Measurements from ENCODE around the gene CCDC91.

CCDC91 gene

DNA sequence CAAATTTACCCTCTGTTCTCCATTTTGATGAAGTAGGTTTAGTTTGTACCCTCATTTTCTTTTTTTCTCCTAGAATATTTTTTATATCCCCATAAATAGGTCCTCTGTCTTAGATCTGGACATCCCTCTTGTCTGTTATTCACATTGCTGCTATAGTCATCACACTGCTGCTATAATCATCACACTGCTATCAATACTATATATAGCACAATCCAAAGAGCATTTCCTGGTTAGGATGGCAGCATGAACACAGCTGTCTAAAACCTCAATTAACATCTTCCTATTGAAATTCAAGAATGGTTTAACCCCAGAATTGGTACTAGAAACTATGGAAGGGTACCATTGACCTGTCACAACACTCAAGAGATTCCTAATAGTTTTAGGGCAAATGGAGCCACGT, 27.6 kb upstream of the CCDC91 start:
- Histone ChIP-seq H3K36me3 (ENCODE audit: control insufficient read depth in 5 of 5, insufficient read depth in 5 of 5, low read length in 5 of 5) (no peaks in the 10 kb centered on the region), H3K9me3 (ENCODE audit: control insufficient read depth in 5 of 5, low read length in 5 of 5) (no peaks in the 10 kb centered on the region), H3K27me3 (ENCODE audit: control insufficient read depth in 5 of 5, insufficient read depth in 4 of 5, low read length in 5 of 5) (no peaks in the 10 kb centered on the region), H3K27ac (ENCODE audit: low read depth, low read length) (no peak overlapping the region), H3K9ac (ENCODE audit: low read length in 5 of 5) (no peak overlapping the region), H3K4me3 (ENCODE audit: low read depth in 1 of 5, low read length in 5 of 5) (no peak overlapping the region), H3K4me1 (ENCODE audit: control insufficient read depth in 5 of 5, insufficient read depth in 5 of 5, low read length in 5 of 5) (no peaks in the 10 kb centered on the region)

DNA sequence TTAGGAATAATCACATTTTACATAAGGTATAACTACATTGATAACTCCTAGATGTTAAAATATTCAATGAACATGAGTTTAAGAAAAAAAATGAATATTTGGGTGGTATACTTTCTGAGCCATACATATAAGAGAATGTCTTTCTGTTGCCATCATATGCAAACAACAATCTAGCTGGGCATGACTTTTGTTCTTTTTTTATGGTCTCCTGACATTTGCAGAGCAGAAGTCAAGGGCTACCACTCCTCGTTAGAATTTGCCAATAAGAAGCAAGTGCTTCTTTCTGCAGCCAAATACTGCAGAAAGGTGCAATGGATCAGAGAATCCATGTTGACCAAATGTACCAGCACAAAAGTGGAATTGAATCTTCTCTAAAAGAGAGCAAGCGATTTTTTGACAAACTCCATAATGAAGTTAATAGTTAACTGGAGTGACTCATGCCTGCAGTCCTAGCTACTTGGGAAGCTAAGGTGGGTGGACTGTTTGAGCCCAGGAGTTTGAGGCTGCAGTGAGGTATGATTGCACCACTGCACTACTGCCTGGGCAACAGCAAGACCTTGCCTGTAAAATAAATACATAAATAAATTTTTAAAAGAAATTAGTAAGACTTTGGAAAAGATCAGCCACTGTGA, 25.5 kb upstream of the CCDC91 start:
- H3K9ac ChIP-seq (ENCODE audit: low read length in 5 of 5): no peak overlapping the region
- H3K4me1 ChIP-seq (ENCODE audit: control insufficient read depth in 5 of 5, insufficient read depth in 5 of 5, low read length in 5 of 5): no peaks in the 10 kb centered on the region
- no peaks in the 10 kb centered on the region for H3K9me3 ChIP-seq (ENCODE audit: control insufficient read depth in 5 of 5, low read length in 5 of 5)
- H3K27ac ChIP-seq (ENCODE audit: low read depth, low read length): no peak overlapping the region
- H3K4me3 ChIP-seq (ENCODE audit: low read depth in 1 of 5, low read length in 5 of 5): no peak overlapping the region
- H3K36me3 ChIP-seq (ENCODE audit: control insufficient read depth in 5 of 5, insufficient read depth in 5 of 5, low read length in 5 of 5): no peaks in the 10 kb centered on the region
- no peaks in the 10 kb centered on the region for H3K27me3 ChIP-seq (ENCODE audit: control insufficient read depth in 5 of 5, insufficient read depth in 4 of 5, low read length in 5 of 5)

GRCh38 chr12:28167981-28168485, 22.2 kb upstream of the CCDC91 start:
- no peaks in the 10 kb centered on the region for H3K36me3 ChIP-seq (ENCODE audit: control insufficient read depth in 5 of 5, insufficient read depth in 5 of 5, low read length in 5 of 5)
- H3K27me3 ChIP-seq (ENCODE audit: control insufficient read depth in 5 of 5, insufficient read depth in 4 of 5, low read length in 5 of 5): no peaks in the 10 kb centered on the region
- no peaks in the 10 kb centered on the region for H3K4me1 ChIP-seq (ENCODE audit: control insufficient read depth in 5 of 5, insufficient read depth in 5 of 5, low read length in 5 of 5)
- H3K9me3 ChIP-seq (ENCODE audit: control insufficient read depth in 5 of 5, low read length in 5 of 5): no peaks in the 10 kb centered on the region
- H3K27ac ChIP-seq (ENCODE audit: low read depth, low read length): no peak overlapping the region
- H3K9ac ChIP-seq (ENCODE audit: low read length in 5 of 5): no peak overlapping the region
- H3K4me3 ChIP-seq (ENCODE audit: low read depth in 1 of 5, low read length in 5 of 5): no peak overlapping the region

GRCh38 chr12:28171356-28172060, 18.7 kb upstream of the CCDC91 start:
- no peaks in the 10 kb centered on the region for H3K9me3 ChIP-seq (ENCODE audit: control insufficient read depth in 5 of 5, low read length in 5 of 5)
- H3K4me3 ChIP-seq (ENCODE audit: low read depth in 1 of 5, low read length in 5 of 5): no peak overlapping the region
- no peaks in the 10 kb centered on the region for H3K36me3 ChIP-seq (ENCODE audit: control insufficient read depth in 5 of 5, insufficient read depth in 5 of 5, low read length in 5 of 5)
- H3K27me3 ChIP-seq (ENCODE audit: control insufficient read depth in 5 of 5, insufficient read depth in 4 of 5, low read length in 5 of 5): no peaks in the 10 kb centered on the region
- no peak overlapping the region for H3K27ac ChIP-seq (ENCODE audit: low read depth, low read length)
- H3K9ac ChIP-seq (ENCODE audit: low read length in 5 of 5): no peak overlapping the region
- H3K4me1 ChIP-seq (ENCODE audit: control insufficient read depth in 5 of 5, insufficient read depth in 5 of 5, low read length in 5 of 5): no peaks in the 10 kb centered on the region

GRCh38 chr12:28172434-28173030, 17.7 kb upstream of the CCDC91 start:
- no peaks in the 10 kb centered on the region for H3K36me3 ChIP-seq (ENCODE audit: control insufficient read depth in 5 of 5, insufficient read depth in 5 of 5, low read length in 5 of 5)
- H3K9ac ChIP-seq (ENCODE audit: low read length in 5 of 5): no peak overlapping the region
- no peaks in the 10 kb centered on the region for H3K9me3 ChIP-seq (ENCODE audit: control insufficient read depth in 5 of 5, low read length in 5 of 5)
- no peaks in the 10 kb centered on the region for H3K27me3 ChIP-seq (ENCODE audit: control insufficient read depth in 5 of 5, insufficient read depth in 4 of 5, low read length in 5 of 5)
- H3K4me1 ChIP-seq (ENCODE audit: control insufficient read depth in 5 of 5, insufficient read depth in 5 of 5, low read length in 5 of 5): no peaks in the 10 kb centered on the region
- no peak overlapping the region for H3K27ac ChIP-seq (ENCODE audit: low read depth, low read length)
- no peak overlapping the region for H3K4me3 ChIP-seq (ENCODE audit: low read depth in 1 of 5, low read length in 5 of 5)

- Histone ChIP-seq H3K4me3 (ENCODE audit: low read depth in 1 of 5, low read length in 5 of 5) (no peak overlapping the region), H3K9me3 (ENCODE audit: control insufficient read depth in 5 of 5, low read length in 5 of 5) (no peaks in the 10 kb centered on the region), H3K4me1 (ENCODE audit: control insufficient read depth in 5 of 5, insufficient read depth in 5 of 5, low read length in 5 of 5) (no peaks in the 10 kb centered on the region), H3K9ac (ENCODE audit: low read length in 5 of 5) (no peak overlapping the region), H3K27me3 (ENCODE audit: control insufficient read depth in 5 of 5, insufficient read depth in 4 of 5, low read length in 5 of 5) (no peaks in the 10 kb centered on the region), H3K27ac (ENCODE audit: low read depth, low read length) (no peak overlapping the region), H3K36me3 (ENCODE audit: control insufficient read depth in 5 of 5, insufficient read depth in 5 of 5, low read length in 5 of 5) (no peaks in the 10 kb centered on the region)
Measured at GRCh38 chr12:28173440-28173839, 16.8 kb upstream of the CCDC91 start.

GRCh38 chr12:28175098-28175589, 15.1 kb upstream of the CCDC91 start:
- no peaks in the 10 kb centered on the region for H3K27me3 ChIP-seq (ENCODE audit: control insufficient read depth in 5 of 5, insufficient read depth in 4 of 5, low read length in 5 of 5)
- H3K9ac ChIP-seq (ENCODE audit: low read length in 5 of 5): no peak overlapping the region
- H3K36me3 ChIP-seq (ENCODE audit: control insufficient read depth in 5 of 5, insufficient read depth in 5 of 5, low read length in 5 of 5): no peaks in the 10 kb centered on the region
- H3K9me3 ChIP-seq (ENCODE audit: control insufficient read depth in 5 of 5, low read length in 5 of 5): no peaks in the 10 kb centered on the region
- H3K4me1 ChIP-seq (ENCODE audit: control insufficient read depth in 5 of 5, insufficient read depth in 5 of 5, low read length in 5 of 5): no peaks in the 10 kb centered on the region
- H3K4me3 ChIP-seq (ENCODE audit: low read depth in 1 of 5, low read length in 5 of 5): no peak overlapping the region
- no peak overlapping the region for H3K27ac ChIP-seq (ENCODE audit: low read depth, low read length)

- no peaks in the 10 kb centered on the region for H3K36me3 ChIP-seq (ENCODE audit: control insufficient read depth in 5 of 5, insufficient read depth in 5 of 5, low read length in 5 of 5)
- no peaks in the 10 kb centered on the region for H3K4me1 ChIP-seq (ENCODE audit: control insufficient read depth in 5 of 5, insufficient read depth in 5 of 5, low read length in 5 of 5)
- no peak overlapping the region for H3K9ac ChIP-seq (ENCODE audit: low read length in 5 of 5)
- no peak overlapping the region for H3K27ac ChIP-seq (ENCODE audit: low read depth, low read length)
- no peaks in the 10 kb centered on the region for H3K9me3 ChIP-seq (ENCODE audit: control insufficient read depth in 5 of 5, low read length in 5 of 5)
- no peak overlapping the region for H3K4me3 ChIP-seq (ENCODE audit: low read depth in 1 of 5, low read length in 5 of 5)
- H3K27me3 ChIP-seq (ENCODE audit: control insufficient read depth in 5 of 5, insufficient read depth in 4 of 5, low read length in 5 of 5): no peaks in the 10 kb centered on the region
Measured at GRCh38 chr12:28176295-28176694, 14.0 kb upstream of the CCDC91 start.

DNA sequence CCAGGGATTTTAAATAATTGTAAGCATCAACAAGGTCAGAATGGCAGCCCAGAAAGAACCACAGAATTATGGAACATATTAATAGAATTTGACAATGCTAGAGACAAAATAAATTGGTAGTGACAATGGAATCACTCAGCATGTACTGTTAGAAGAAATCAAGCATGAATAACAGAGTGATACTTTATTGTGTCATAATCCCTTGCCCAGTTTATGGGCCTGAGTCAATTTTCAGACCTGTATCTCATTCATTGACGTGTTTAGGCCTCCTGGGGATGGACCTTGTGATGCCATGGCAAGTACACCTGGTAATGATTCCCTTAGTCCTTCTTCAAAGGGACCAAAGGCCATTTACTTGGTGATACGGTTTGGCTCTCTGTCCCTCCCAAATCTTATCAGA, 12.8 kb upstream of the CCDC91 start:
- H3K9ac ChIP-seq (ENCODE audit: low read length in 5 of 5): no peak overlapping the region
- no peaks in the 10 kb centered on the region for H3K4me1 ChIP-seq (ENCODE audit: control insufficient read depth in 5 of 5, insufficient read depth in 5 of 5, low read length in 5 of 5)
- H3K27me3 ChIP-seq (ENCODE audit: control insufficient read depth in 5 of 5, insufficient read depth in 4 of 5, low read length in 5 of 5): no peaks in the 10 kb centered on the region
- H3K36me3 ChIP-seq (ENCODE audit: control insufficient read depth in 5 of 5, insufficient read depth in 5 of 5, low read length in 5 of 5): no peaks in the 10 kb centered on the region
- H3K4me3 ChIP-seq (ENCODE audit: low read depth in 1 of 5, low read length in 5 of 5): no peak overlapping the region
- no peak overlapping the region for H3K27ac ChIP-seq (ENCODE audit: low read depth, low read length)
- H3K9me3 ChIP-seq (ENCODE audit: control insufficient read depth in 5 of 5, low read length in 5 of 5): no peaks in the 10 kb centered on the region

DNA sequence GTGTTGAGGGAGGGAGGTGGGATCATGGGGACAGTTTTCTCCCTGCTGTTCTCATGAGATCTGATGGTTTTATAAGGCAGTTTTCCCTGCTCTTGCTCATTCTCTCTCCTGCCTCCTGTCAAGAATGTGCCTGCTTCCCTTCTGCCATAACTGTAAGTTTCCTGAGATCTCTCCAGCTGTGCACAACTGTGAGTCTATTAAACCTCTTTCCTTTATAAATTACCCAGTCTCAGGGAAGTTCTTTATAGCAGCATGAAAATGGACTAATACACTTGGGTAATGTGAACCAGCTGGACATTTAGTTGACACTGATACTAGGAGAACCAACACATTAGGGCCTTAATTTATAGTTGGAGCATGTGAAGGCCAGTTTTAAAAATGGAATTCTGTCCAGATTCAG, 12.4 kb upstream of the CCDC91 start:
- no peak overlapping the region for H3K9ac ChIP-seq (ENCODE audit: low read length in 5 of 5)
- H3K4me1 ChIP-seq (ENCODE audit: control insufficient read depth in 5 of 5, insufficient read depth in 5 of 5, low read length in 5 of 5): no peaks in the 10 kb centered on the region
- no peaks in the 10 kb centered on the region for H3K27me3 ChIP-seq (ENCODE audit: control insufficient read depth in 5 of 5, insufficient read depth in 4 of 5, low read length in 5 of 5)
- H3K9me3 ChIP-seq (ENCODE audit: control insufficient read depth in 5 of 5, low read length in 5 of 5): no peaks in the 10 kb centered on the region
- no peaks in the 10 kb centered on the region for H3K36me3 ChIP-seq (ENCODE audit: control insufficient read depth in 5 of 5, insufficient read depth in 5 of 5, low read length in 5 of 5)
- no peak overlapping the region for H3K4me3 ChIP-seq (ENCODE audit: low read depth in 1 of 5, low read length in 5 of 5)
- H3K27ac ChIP-seq (ENCODE audit: low read depth, low read length): no peak overlapping the region
